ENCODE data around the gene PDE6B. TPM values are rescaled to one million over a fixed set of nuclear protein-coding genes. Genes with fewer than 3 reads are reported as not detected.
"Not testable (repeated sequence)": the region's sequence is repeated elsewhere in the genome, so short reads cannot be mapped to it uniquely, and the experiment has no call there.

The PDE6B gene
- total RNA-seq, 1 donor from 2014 or later, result 5.5 TPM

DNA sequence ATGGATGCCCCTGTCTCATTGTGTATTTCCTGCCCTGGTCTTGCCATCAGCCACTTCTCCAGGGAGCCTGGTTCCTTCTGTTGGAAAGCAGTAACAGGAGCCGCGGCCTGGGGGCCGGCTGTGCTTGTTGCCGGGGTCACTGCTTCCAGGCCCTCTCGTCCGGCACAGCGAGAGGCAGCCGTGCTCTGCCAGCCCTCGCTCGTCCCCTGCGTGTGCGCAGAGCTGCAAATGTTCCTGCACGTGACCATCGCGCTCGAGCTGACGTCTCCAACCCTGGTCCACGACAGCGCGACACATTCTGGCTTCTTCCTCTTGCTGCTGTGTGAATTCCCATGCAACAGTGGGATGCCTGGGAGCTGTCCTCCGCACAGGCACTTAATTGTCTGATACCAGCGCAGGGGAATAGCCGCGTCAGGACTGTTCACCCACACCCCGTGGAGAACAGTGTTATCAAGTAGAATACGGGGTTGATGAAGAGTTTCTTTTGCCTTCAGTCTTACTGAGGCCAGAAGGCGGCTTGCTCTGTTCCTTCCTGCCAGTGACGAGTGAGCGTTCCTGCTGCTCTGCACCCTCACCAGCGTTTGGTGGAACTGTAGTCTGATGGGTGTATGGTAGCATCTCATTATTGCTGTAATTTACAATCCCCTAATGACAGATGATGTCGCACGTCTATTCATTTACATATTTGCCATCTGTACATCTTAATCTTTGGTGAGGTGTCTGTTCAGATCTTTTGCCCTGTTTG is 12.3 kb downstream of the PDE6B start:
- TF ChIP-seq, protein P1, sequence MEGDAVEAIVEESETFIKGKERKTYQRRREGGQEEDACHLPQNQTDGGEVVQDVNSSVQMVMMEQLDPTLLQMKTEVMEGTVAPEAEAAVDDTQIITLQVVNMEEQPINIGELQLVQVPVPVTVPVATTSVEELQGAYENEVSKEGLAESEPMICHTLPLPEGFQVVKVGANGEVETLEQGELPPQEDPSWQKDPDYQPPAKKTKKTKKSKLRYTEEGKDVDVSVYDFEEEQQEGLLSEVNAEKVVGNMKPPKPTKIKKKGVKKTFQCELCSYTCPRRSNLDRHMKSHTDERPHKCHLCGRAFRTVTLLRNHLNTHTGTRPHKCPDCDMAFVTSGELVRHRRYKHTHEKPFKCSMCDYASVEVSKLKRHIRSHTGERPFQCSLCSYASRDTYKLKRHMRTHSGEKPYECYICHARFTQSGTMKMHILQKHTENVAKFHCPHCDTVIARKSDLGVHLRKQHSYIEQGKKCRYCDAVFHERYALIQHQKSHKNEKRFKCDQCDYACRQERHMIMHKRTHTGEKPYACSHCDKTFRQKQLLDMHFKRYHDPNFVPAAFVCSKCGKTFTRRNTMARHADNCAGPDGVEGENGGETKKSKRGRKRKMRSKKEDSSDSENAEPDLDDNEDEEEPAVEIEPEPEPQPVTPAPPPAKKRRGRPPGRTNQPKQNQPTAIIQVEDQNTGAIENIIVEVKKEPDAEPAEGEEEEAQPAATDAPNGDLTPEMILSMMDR (IDR thresholded peaks at IDR 0.05), result no peak
- Histone ChIP-seq H3K4me3 (no peak overlapping the region), H3K9me3 (no peaks in the 10 kb centered on the region), H3K4me1 (no peaks in the 10 kb centered on the region), H3K27me3 (ENCODE audit: low read depth) (peaks cover 10% of the 10 kb centered on the region), H3K27ac (no peak overlapping the region), H3K36me3 (no peaks in the 10 kb centered on the region)
- peak; percentile 26 for DNase-seq
- intact Hi-C loops (cut with DNase I), result no loop called here
- no peak for ATAC-seq

GRCh38 chr4:642366-642765 is 17.0 kb downstream of the PDE6B start:
- H3K9me3 ChIP-seq; ATAC-seq; H3K36me3 ChIP-seq; H3K4me1 ChIP-seq; DNase-seq; H3K27ac ChIP-seq; H3K4me3 ChIP-seq; intact Hi-C loops (cut with DNase I): not testable (repeated sequence)
- peaks cover 17% of the 10 kb centered on the region for H3K27me3 ChIP-seq (ENCODE audit: low read depth)

DNA sequence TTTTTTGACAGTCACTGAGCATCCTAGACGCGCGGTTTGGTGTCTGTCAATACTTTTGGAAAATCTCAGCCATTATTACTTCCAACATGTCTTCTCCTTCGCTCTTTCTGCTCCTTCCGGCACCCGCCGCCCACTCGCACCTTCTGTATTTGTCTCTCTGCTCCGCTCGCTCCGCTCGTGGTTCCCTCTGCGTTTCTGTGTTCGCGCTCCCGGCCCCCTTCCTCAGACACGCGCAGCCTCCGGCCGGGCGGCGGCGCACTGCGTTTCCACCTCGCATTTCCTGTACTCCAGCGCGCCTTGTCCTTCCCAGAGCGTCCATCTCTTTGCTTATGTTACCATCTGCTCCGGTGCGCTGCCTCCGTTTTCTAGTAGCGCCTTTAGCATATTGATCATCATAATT is 21.1 kb downstream of the PDE6B start:
- peaks cover 40% of the 10 kb centered on the region for H3K27me3 ChIP-seq (ENCODE audit: low read depth)
- DNase-seq (peak; percentile 45), ATAC-seq (no peak)
- H3K9me3 ChIP-seq, result no peaks in the 10 kb centered on the region
- H3K27ac ChIP-seq, result no peak overlapping the region
- H3K36me3 ChIP-seq, result no peaks in the 10 kb centered on the region
- TF ChIP-seq, protein P1 (IDR thresholded peaks at IDR 0.05), result no peak
- intact Hi-C loops (cut with DNase I), result no loop called here
- H3K4me3 ChIP-seq, result no peak overlapping the region
- H3K4me1 ChIP-seq, result no peaks in the 10 kb centered on the region

DNA sequence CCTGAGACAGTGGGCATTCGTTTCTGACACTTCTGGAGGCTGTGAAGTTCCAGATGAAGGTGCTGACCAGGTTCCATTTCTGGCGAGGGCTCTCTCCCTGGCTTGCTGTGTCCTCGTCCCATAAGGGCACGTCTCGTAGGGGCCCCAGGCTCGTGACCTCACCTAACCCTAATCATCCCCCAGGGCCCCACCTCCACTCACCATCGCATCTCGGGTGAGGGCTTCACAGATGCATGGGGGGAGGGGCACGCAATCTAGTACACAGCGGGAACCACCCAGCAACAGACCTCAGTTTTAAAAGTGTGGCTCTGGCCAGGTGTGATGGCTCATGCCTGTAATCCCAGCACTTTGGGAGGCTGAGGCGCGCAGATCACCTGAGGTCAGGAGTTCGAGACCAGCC is 22.1 kb downstream of the PDE6B start:
- DNase-seq, result no peak
- intact Hi-C loops (cut with DNase I), result no loop called here
- Histone ChIP-seq H3K27ac (no peak overlapping the region), H3K4me3 (no peak overlapping the region), H3K9me3 (no peaks in the 10 kb centered on the region), H3K4me1 (no peaks in the 10 kb centered on the region), H3K36me3 (no peaks in the 10 kb centered on the region), H3K27me3 (ENCODE audit: low read depth) (peaks cover 44% of the 10 kb centered on the region)
- no peak for ATAC-seq
- TF ChIP-seq, protein P1 (IDR thresholded peaks at IDR 0.05), result no peak

GRCh38 chr4:648579-649292 is 23.4 kb downstream of the PDE6B start:
- Histone ChIP-seq H3K9me3 (no peaks in the 10 kb centered on the region), H3K4me3 (no peak overlapping the region), H3K27ac (no peak overlapping the region), H3K27me3 (ENCODE audit: low read depth) (peaks cover 44% of the 10 kb centered on the region), H3K36me3 (no peaks in the 10 kb centered on the region), H3K4me1 (no peaks in the 10 kb centered on the region)
- TF ChIP-seq, protein P1 (IDR thresholded peaks at IDR 0.05), result no peak
- DNase-seq, result peak; percentile 43
- no peak for ATAC-seq
- intact Hi-C loops (cut with DNase I), result no loop called here

DNA sequence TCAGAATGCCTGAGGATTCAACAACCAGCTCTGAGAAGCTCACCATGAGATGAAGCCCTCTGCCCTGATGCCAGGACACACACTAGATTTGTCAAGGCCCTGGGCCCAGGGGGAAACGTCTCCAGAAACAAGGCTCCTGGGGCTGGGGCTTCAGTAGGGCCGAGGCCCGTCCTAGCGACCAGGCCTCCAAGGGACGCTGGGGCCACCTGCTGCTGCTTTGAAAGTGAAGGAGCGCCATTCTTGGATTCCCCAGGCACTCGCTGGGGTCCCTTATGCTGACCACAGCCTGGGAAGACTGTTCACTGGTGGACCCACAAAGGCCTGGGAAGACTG is 23.9 kb downstream of the PDE6B start:
- peaks cover 44% of the 10 kb centered on the region for H3K27me3 ChIP-seq (ENCODE audit: low read depth)

More for the DNA sequence above, 23.9 kb downstream of the PDE6B start:
- H3K9me3 ChIP-seq, result no peaks in the 10 kb centered on the region
- no peak overlapping the region for H3K27ac ChIP-seq
- intact Hi-C loops (cut with DNase I), result no loop called here
- TF ChIP-seq, protein P1 (IDR thresholded peaks at IDR 0.05), result no peak
- DNase-seq, result peak; percentile 34
- H3K4me1 ChIP-seq, result no peaks in the 10 kb centered on the region
- ATAC-seq, result no peak
- H3K36me3 ChIP-seq, result no peaks in the 10 kb centered on the region
- H3K4me3 ChIP-seq, result no peak overlapping the region

Data from lower lobe of right lung (tissue), 2 donors.